GM12878 (cell line): ENCODE measurements around the gene PPP3CA. TPM values are rescaled to one million over a fixed set of nuclear protein-coding genes. Genes with fewer than 3 reads are reported as not detected.

Experiments
- ATAC-seq: fragments of 200-7000 bp; cut with Tn5 transposase; 3 replicates; pipeline ENCODE4 v1.9.1; 2020; ENCODE audit warnings: mild to moderate bottlenecking, moderate library complexity
- BruUV-seq: library from RNA; stranded (reverse); fragments of 400-500 nt; replicated peaks from 2 replicates; lab custom pipeline; 2021; lab: Mats Ljungman, UMichigan
- CTCF ChIA-PET: fragments of 300-600 bp; sonication (Branson Sonifier 250); formaldehyde crosslinking; extraction: SDS; loops from one replicate; lab custom pipeline; 2021; ENCODE audit warnings: inconsistent platforms; lab: Yijun Ruan, JAX
- POLR2A ChIA-PET: fragments of 350-600 bp; formaldehyde crosslinking; extraction: SDS; loops from one replicate; lab custom pipeline; 2021; ENCODE audit warnings: inconsistent platforms; lab: Charles Lee
- RAD21 ChIA-PET: fragments of 300-600 bp; sonication (Branson Sonifier 250); formaldehyde crosslinking; loops from one replicate; lab custom pipeline; 2023; ENCODE audit warnings: antibody characterized with exemption; ENCODE audit not compliant: unreplicated experiment; lab: Charles Lee
- SMC1A ChIA-PET: fragments of 300-600 bp; sonication (Branson Sonifier 250); formaldehyde crosslinking; loops from one replicate; lab custom pipeline; 2023; ENCODE audit not compliant: unreplicated experiment, uncharacterized antibody; lab: Charles Lee
- DNase-seq: peaks from one replicate; pipeline ENCODE4 v3.0.0-alpha.2; 2011; ENCODE audit warnings: low read depth, low spot score
- FAIRE-seq: peaks from 3 replicates; lab custom pipeline; 2011; peaks lifted over from hg19 to GRCh38; lab: Jason Lieb, UNC
- H2AFZ ChIP-seq: 2 replicates; pipeline ENCODE4 v1.6.0; 2011; ENCODE audit warnings: low read depth, low read length, control low read depth; ENCODE audit not compliant: control insufficient read depth
- H3K27ac ChIP-seq: 2 replicates; pipeline ENCODE4 v1.5.1; 2011; ENCODE audit warnings: control low read depth; ENCODE audit not compliant: control insufficient read depth, insufficient read depth
- H3K27me3 ChIP-seq, 2 experiments: replicated peaks in 1 of 2; 2 replicates each; pipeline versions ENCODE4 v1.6.0 to v1.6.1; 2011; ENCODE audit warnings: low read length in 1 of 2; ENCODE audit not compliant: control insufficient read depth in 2 of 2, insufficient read depth in 2 of 2
- H3K36me3 ChIP-seq, 2 experiments: 2 replicates each; pipeline ENCODE4 v1.5.1; 2011; ENCODE audit warnings: low read length in 1 of 2; ENCODE audit not compliant: control insufficient read depth in 2 of 2, insufficient read depth in 2 of 2
- H3K4me1 ChIP-seq: 2 replicates; pipeline ENCODE4 v1.6.1; 2011; ENCODE audit warnings: mild to moderate bottlenecking, low read length, moderate library complexity, mixed read lengths; ENCODE audit not compliant: control insufficient read depth, insufficient read depth
- H3K4me2 ChIP-seq: 2 replicates; pipeline ENCODE4 v1.6.0; 2011; ENCODE audit warnings: control low read depth; ENCODE audit not compliant: control insufficient read depth, insufficient read depth
- H3K4me3 ChIP-seq: fragments of 200-600 bp; sonication (generic); 2 replicates; pipeline ENCODE4 v1.5.1; 2016
- H3K79me2 ChIP-seq: 2 replicates; pipeline ENCODE4 v1.6.0; 2011; ENCODE audit warnings: low read length; ENCODE audit not compliant: control insufficient read depth, insufficient read depth
- H3K9ac ChIP-seq: 2 replicates; pipeline ENCODE4 v1.8.0; 2011; ENCODE audit warnings: low read length, control low read depth, mixed read lengths; ENCODE audit not compliant: control insufficient read depth, insufficient read depth
- H3K9me3 ChIP-seq: replicated peaks from 3 replicates; pipeline ENCODE4 v1.5.1; 2011; ENCODE audit warnings: mild to moderate bottlenecking, low read length; ENCODE audit not compliant: control insufficient read depth, insufficient read depth
- H4K20me1 ChIP-seq: 2 replicates; pipeline ENCODE4 v1.6.0; 2011; ENCODE audit not compliant: control insufficient read depth, insufficient read depth
- ATF3 ChIP-seq: IDR thresholded peaks from 2 replicates; pipeline ENCODE4 v1.6.1; 2011; ENCODE audit warnings: low read depth, mild to moderate bottlenecking, low read length, moderate library complexity, borderline replicate concordance; ENCODE audit errors: extremely low read depth
- BCL3 ChIP-seq: IDR thresholded peaks from 2 replicates; pipeline ENCODE4 v1.6.1; 2011; ENCODE audit warnings: borderline replicate concordance, low read depth, mild to moderate bottlenecking, moderate library complexity, low read length; ENCODE audit not compliant: insufficient read depth, poor library complexity, severe bottlenecking
- CEBPB ChIP-seq, 2 experiments: fragments of 150-350 bp in 1 of 2; IDR thresholded peaks; 2 replicates each; pipeline ENCODE4 v1.6.1; 2012 to 2014; ENCODE audit warnings: low read depth in 2 of 2, low read length in 2 of 2, borderline replicate concordance in 1 of 2, inconsistent platforms in 1 of 2
- CTCF ChIP-seq, 3 experiments: IDR thresholded peaks in 2 of 3; conservative IDR thresholded peaks in 1 of 3; 2 replicates each; pipeline ENCODE4 v1.5.1; 2011; ENCODE audit warnings: low read depth in 3 of 3, low read length in 3 of 3, mild to moderate bottlenecking in 3 of 3, control low read depth in 2 of 3, moderate library complexity in 2 of 3, inconsistent platforms in 1 of 3, mixed read lengths in 1 of 3; ENCODE audit not compliant: control insufficient read depth in 2 of 3, insufficient read depth in 1 of 3; ENCODE audit errors: extremely low read depth in 1 of 3
- HDAC2 ChIP-seq: fragments of 200-600 bp; sonication (generic); IDR thresholded peaks from 2 replicates; pipeline ENCODE4 v1.6.1; 2017
- IKZF2 ChIP-seq, 2 experiments: fragments of 450-650 bp; IDR thresholded peaks; 2 replicates each; pipeline ENCODE4 v1.6.1; 2017; ENCODE audit warnings: mild to moderate bottlenecking in 2 of 2, moderate library complexity in 2 of 2
- IRF4 ChIP-seq: IDR thresholded peaks from 2 replicates; pipeline ENCODE4 v1.6.1; 2011; ENCODE audit warnings: low read depth, low read length
- JUND ChIP-seq: IDR thresholded peaks from 2 replicates; pipeline ENCODE4 v1.6.1; 2012; ENCODE audit warnings: low read depth, mild to moderate bottlenecking, low read length, improper control_type of control experiment, moderate library complexity
- MXI1 ChIP-seq: fragments of 150-350 bp; IDR thresholded peaks from 2 replicates; pipeline ENCODE4 v1.6.1; 2011; ENCODE audit warnings: low read depth, mild to moderate bottlenecking, inconsistent platforms, low read length, improper control_type of control experiment
- PAX8 ChIP-seq: fragments of 450-650 bp; IDR thresholded peaks from 2 replicates; pipeline ENCODE4 v1.6.1; 2017; ENCODE audit warnings: mild to moderate bottlenecking, moderate library complexity
- POLR2AphosphoS5 ChIP-seq: IDR thresholded peaks from 2 replicates; pipeline ENCODE4 v1.6.1; 2011; ENCODE audit warnings: mild to moderate bottlenecking, low read length, inconsistent platforms
- RFX5 ChIP-seq: IDR thresholded peaks from 2 replicates; pipeline ENCODE4 v1.6.1; 2011; ENCODE audit warnings: low read depth, low read length, improper control_type of control experiment
- TCF3 ChIP-seq: IDR thresholded peaks from 2 replicates; pipeline ENCODE4 v1.6.1; 2012; ENCODE audit warnings: low read depth, mild to moderate bottlenecking, low read length, borderline replicate concordance; ENCODE audit not compliant: insufficient read depth
- YBX1 ChIP-seq: fragments of 450-650 bp; IDR thresholded peaks from 2 replicates; pipeline ENCODE4 v1.6.1; 2016; ENCODE audit warnings: antibody characterized with exemption
- ZBTB40 ChIP-seq: fragments of 450-650 bp; IDR thresholded peaks from 2 replicates; pipeline ENCODE4 v1.6.1; 2016; ENCODE audit warnings: mild to moderate bottlenecking, moderate library complexity, borderline replicate concordance
- WGBS: methylation state at CpG from one replicate; pipeline ENCODE4 v1.1.6; 2016; ENCODE audit warnings: low lambda C conversion rate; ENCODE audit not compliant: insufficient replicate concordance, insufficient coverage; ENCODE audit errors: missing lambda C conversion rate; 5-methylcytosine and 5-hydroxymethylcytosine counted together
- in situ Hi-C: fragments of 300-500 bp; cut with MboI; formaldehyde crosslinking; loops from 9 replicates; pipeline ENCODE4 v1.14.3; 2018; ENCODE audit warnings: mixed read lengths
- intact Hi-C: fragments of 100-400 bp; cut with micrococcal nuclease; formaldehyde crosslinking; loops from one replicate; pipeline ENCODE4 v1.14.2; 2022; ENCODE audit not compliant: unreplicated experiment
- polyA plus RNA-seq, 11 experiments: library from polyadenylated mRNA; depleted of rRNA in 4 of 11; unstranded in 6 of 11; stranded (reverse) in 5 of 11; fragments of >200 nt; fragmentation: Nextera tagmentation in 4 of 11; fragmentation: Illumina TruSeq in 1 of 11; extraction: Ambion mirVana in 4 of 11; extraction: Trizol in 1 of 11; gene quantifications; 1 replicate in 1 of 11; 2 replicates in 10 of 11; pipeline versions ENCODE4 v1.2.1 to v1.2.3, GENCODE V29; 2011 to 2016; ENCODE audit warnings: inconsistent platforms in 2 of 11, missing spikeins in 2 of 11, low read depth in 1 of 11
- total RNA-seq, 4 experiments: library from RNA; depleted of rRNA in 3 of 4; stranded (reverse); fragments of >200 nt in 3 of 4; fragmentation: Illumina TruSeq in 1 of 4; extraction: Trizol in 1 of 4; gene quantifications; 2 replicates each; pipeline versions ENCODE4 v1.2.1 to v1.2.3, GENCODE V29; 2013 to 2021

PPP3CA gene
- total and polyA plus RNA-seq, 10 of the 15 experiments (the other 5 are each of a cell fraction or from before 2014, with no cell fraction given), result 0.33 to 9.0 (median 1.0) TPM

- Histone ChIP-seq H3K27ac (no peak overlapping the region), H4K20me1 (no peaks in the 10 kb centered on the region), H3K9me3 (no peaks in the 10 kb centered on the region), H3K4me2 (no peak overlapping the region), H3K4me3 (no peak overlapping the region), H2AFZ (no peak overlapping the region), H3K27me3 (no peaks in the 10 kb centered on the region; a peak in 1 of 4 replicates), H3K36me3 (no peaks in the 10 kb centered on the region), H3K4me1 (no peaks in the 10 kb centered on the region), H3K79me2 (no peaks in the 10 kb centered on the region), H3K9ac (no peak overlapping the region)
- DNase-seq (no peak), FAIRE-seq (no peak), ATAC-seq (no peak)
- CTCF ChIA-PET, result interaction anchor here (1.4 kb wide), 1 partner anchor 747 kb away, joined by 3 read pairs; no protein-coding TSS in a partner anchor
- TF ChIP-seq TCF3 (no peak), IKZF2 (IDR thresholded peaks at IDR 0.05) (no peak), IRF4 (no peak), ZBTB40 (no peak), ATF3 (no peak), CEBPB (IDR thresholded peaks at IDR 0.05; ENCODE audit: borderline replicate concordance in 1 of 2, low read depth in 2 of 2, low read length in 2 of 2) (no peak), RFX5 (no peak), POLR2AphosphoS5 (no peak), JUND (no peak), MXI1 (no peak), BCL3 (no peak), PAX8 (no peak), HDAC2 (no peak), YBX1 (no peak), CTCF (IDR thresholded peaks at IDR 0.05 in 2 of 3, conservative IDR thresholded peaks at IDR 0.05 in 1 of 3; ENCODE audit: control insufficient read depth in 2 of 3, extremely low read depth in 1 of 3, insufficient read depth in 1 of 3, low read depth in 3 of 3, low read length in 3 of 3) (no peak)
- WGBS, result 32% methylated on average over 3 of the region's 3 CpGs
- RAD21 ChIA-PET, result interaction anchor here (0.8 to 1.4 kb wide), 2 partner anchors 159 to 356 kb away, joined by 3 read pairs; no protein-coding TSS in a partner anchor
- SMC1A ChIA-PET, result interaction anchor here (1.0 to 1.4 kb wide), 5 partner anchors 24 to 200 kb away, joined by 3 to 4 read pairs (median 3); no protein-coding TSS in a partner anchor
- in situ Hi-C loops (no loop called here), intact Hi-C loops (no loop called here)
- POLR2A ChIA-PET, result no interaction called here
- BruUV-seq, result no TSS peak
Measured at GRCh38 chr4:100982345-100982744, 365.0 kb downstream of the PPP3CA start.
